GM18526 (cell line): ENCODE results near the gene ASIP.

Source experiments
- POLR2A ChIP-seq: IDR thresholded peaks from 3 replicates; pipeline ENCODE4 v1.6.1; 2011; ENCODE audit not compliant: insufficient read length; ENCODE audit errors: extremely low read depth

Gene ASIP

GRCh38 chr20:34271956-34272355 lies 30.7 kb downstream of the ASIP start:
- TF ChIP-seq POLR2A, result no peak

- no peak for TF ChIP-seq POLR2A
These were observed 33.5 kb downstream of the ASIP start for GRCh38 chr20:34274694-34275093.

- TF ChIP-seq POLR2A, result no peak
These were observed 40.0 kb downstream of the ASIP start for GRCh38 chr20:34281177-34281576.

DNA sequence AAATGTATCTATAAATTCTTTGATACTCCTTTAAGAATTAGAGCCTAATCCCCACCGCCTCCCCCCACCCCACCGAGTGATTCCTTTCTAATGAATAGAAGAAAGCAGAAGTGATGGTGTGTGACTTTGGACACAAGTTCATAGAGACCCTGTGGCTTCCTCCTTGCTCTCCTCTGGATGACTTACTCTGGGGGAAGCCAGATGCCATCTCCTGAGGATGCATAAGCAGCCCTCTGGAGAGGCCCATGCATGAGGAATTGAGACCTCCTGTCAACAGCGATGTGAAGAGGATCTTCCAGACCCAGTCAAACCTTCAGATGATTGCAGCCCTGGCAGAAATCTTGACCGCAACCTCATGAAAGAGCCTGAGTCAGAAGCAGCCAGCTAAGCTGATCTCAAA lies 40.8 kb downstream of the ASIP start:
- no peak for TF ChIP-seq POLR2A

DNA sequence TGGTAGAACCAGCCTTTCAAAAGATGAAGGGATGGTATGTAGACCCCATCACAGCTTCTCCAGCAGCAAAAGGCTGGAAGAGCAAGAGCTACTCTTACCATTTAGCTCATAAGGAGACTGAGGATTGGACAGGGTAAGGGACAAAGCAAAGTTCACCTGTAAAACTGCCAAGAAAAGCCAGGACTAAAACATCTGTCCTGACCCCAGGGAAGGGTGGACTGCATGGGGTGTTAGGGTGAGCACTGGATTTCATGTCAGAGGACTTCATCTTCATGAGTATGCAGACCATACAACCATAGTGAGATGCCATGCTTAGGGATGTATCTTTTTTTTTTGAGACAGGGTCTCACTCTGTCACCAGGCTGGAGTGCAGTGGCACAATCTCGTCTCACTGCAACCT lies 42.6 kb downstream of the ASIP start:
- TF ChIP-seq POLR2A, result no peak

GRCh38 chr20:34285450-34285849 lies 44.2 kb downstream of the ASIP start:
- no peak for TF ChIP-seq POLR2A

DNA sequence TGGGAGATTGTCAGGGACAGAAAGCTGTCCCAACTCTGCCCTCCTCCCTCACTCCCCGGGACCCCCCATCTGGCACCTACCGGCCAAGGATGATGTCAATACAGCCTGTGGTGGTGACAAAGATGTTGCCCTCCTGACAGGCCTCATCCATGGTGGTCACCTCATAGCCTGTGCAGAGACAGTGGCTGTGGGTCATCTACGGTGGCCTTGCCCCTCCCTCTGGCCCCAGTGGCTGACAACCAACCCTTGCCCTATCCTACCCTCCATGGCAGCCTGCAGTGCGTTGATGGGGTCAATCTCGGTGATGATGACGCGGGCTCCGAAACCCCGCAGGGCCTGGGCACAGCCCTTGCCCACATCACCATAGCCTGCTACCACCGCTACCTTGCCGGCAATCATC lies 49.2 kb downstream of the ASIP start:
- TF ChIP-seq POLR2A, result no peak

DNA sequence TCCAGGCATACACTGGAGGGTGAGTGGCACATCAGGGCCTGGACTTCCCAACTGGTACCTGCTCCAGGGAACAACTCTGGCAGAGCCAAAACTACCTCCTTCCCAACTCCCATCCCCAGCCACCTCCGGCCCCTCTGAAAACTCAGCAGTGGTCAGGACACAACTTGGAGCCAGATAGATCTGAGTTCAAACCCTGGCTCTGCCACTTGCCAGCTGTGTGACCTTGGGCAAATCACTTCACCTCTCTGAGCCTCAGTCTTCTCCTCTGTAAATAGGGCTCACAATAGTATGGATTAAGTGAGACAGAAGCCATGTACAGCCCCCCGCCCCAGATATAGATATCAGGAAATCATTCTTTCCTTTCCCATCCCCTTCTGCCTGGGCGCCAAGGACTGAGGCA lies 51.3 kb downstream of the ASIP start:
- TF ChIP-seq POLR2A, result no peak

DNA sequence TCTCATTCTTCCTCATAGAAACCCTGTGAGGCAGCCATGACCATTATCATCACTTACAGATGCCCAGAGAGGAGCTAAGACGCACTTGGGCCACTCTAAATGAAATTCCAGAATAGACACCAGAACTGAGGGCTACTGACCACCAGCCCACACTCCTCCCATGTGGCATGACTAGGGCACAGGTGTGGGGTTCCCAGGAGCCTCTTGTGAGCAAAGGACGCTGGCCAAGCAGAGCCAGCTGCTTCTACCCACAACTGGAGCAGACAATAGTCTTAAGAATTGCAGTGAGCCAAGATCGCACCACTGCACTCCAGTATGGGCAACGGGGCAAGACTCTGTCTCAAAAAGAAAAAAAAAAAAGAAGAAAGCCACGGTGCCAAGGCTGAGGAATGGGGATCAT lies 51.9 kb downstream of the ASIP start:
- TF ChIP-seq POLR2A, result no peak

DNA sequence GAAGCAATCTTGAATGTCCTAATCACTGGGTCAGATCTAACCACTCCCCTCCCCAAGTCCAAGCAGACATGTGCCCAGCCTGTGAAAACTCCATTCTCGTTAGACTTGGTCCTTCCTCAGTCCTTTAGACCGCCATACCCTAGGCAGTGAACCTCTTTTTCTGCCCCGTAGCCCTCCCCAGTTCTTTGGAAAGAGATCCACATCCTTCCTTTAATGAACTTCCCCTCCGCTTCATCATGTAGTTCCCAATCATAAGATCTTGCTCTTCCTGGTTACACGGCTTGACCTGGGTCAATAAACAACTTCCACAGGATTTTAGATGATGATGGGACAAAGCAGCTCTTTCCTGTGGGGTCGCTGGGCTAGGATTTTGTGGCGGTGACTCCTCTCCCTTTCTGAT lies 52.4 kb downstream of the ASIP start:
- TF ChIP-seq POLR2A, result no peak

GRCh38 chr20:34294563-34294962 lies 53.3 kb downstream of the ASIP start:
- TF ChIP-seq POLR2A, result no peak

DNA sequence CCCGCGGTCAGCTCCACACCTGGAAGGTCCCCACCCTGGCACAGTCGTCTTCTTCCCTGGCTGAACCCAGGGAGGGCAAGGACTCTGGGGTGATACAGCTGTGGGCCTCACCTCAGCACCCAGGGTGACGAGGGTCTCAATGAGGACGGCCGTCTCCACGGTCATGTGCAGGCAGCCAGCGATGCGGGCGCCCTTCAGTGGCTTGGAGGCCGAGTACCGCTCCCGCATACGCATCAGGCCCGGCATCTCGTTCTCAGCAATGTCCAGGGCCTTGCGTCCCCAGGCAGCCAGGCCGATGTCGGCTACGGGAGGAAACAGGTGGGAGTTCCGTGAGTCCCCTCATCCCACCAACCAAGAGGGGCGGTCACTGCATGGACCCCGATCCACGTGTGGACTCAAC lies 54.1 kb downstream of the ASIP start:
- TF ChIP-seq POLR2A, result no peak

- no peak for TF ChIP-seq POLR2A
These were observed 55.2 kb downstream of the ASIP start for GRCh38 chr20:34296468-34296867.

DNA sequence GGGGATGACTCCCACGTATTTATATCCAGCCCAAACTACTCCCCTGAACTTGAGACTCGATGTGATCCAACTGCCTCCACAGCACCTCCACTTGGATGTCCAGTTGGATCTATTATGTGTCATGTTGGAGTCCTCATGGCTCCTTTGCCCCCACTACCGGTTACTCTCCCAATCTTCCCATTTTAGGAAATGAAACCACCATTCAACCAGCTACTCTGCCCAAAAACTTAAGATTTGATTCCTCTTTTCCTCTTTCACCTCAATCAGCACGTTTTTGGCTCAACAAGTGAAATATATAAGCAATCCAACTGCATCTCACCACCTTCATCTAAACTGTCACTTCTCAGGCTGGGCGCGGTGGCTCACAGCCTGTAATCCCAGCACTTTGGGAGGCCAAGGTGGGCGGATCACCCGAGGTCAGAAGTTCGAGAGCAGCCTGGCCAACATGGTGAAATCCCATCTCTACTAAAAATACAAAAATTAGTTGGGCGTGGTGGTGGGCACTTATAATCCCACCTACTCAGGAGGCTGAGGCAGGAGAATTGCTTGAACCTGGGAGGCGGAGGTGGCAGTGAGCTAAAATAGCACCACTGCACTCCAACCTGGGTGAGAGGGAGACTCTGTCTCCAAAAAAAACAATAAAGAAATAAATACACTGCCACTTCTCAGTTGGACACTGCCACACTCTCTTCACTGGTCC lies 58.5 kb downstream of the ASIP start:
- no peak for TF ChIP-seq POLR2A

DNA sequence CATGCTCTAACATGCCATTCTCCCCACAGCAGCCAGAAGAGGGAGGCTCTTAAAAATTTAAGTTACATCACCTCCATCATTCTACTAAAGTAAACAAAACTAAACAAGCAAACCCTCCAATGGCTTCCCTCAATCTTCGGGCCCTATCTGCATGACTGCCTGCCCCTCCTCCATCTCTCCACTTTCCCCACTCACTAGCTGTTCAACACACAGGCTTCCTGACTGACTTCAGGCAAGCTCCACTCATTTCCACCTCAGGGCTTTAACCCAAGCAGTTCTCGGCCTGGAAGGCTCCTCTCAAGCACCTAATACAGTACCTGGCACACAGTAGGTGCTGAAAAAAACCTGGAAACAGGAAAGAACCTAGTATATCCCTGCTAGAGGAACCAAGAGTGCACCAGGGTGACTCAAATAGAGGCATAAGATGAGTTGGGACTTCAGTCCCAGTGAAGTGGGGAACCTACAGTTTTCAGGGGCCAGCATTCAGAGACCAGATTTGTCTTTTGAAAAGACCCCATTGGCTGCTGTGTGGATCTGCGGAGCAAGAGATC lies 59.1 kb downstream of the ASIP start:
- no peak for TF ChIP-seq POLR2A

GRCh38 chr20:34300809-34301586 lies 59.8 kb downstream of the ASIP start:
- TF ChIP-seq POLR2A, result no peak
